Choroid plexus epithelial cell (primary cell): ENCODE data around the gene H2AZ2.
"Not testable (repeated sequence)": the region's sequence is repeated elsewhere in the genome, so short reads cannot be mapped to it uniquely, and the experiment has no call there.

Experiments
- DNase-seq: peaks from one replicate; pipeline ENCODE4 v3.0.0-alpha.2; 2010; ENCODE audit warnings: low read depth
- H3K4me3 ChIP-seq: 2 replicates; pipeline ENCODE4 v1.5.1; 2011; ENCODE audit warnings: low read depth, mild to moderate bottlenecking, control low read depth, low read length, moderate library complexity
- TF ChIP-seq, protein P1 (sequence below): conservative IDR thresholded peaks from 2 replicates; pipeline ENCODE4 v1.5.1; 2011; ENCODE audit warnings: low read depth, mild to moderate bottlenecking, control low read depth, inconsistent platforms, low read length, moderate library complexity

H2AZ2 gene

DNA sequence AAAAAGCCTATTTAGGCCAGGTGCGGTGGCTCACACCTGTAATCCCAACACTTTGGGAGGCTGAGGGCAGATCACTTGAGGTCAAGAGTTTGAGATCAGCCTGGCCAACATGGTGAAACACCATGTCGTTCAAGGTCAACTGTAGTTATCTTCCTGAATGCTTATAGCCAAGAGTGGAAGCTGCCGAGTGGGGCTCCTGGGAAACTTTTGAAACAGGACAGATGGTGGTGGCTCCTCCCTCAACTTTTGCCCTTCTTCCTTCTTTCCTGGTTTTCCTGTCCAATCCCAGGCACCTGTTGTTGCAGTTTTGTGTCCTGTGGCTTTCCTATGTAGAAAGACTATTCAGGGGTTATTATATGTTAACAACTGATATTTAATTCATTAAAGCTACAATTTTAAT lies 60.1 kb downstream of the H2AZ2 start:
- no peak overlapping the region for H3K4me3 ChIP-seq
- TF ChIP-seq, protein P1, sequence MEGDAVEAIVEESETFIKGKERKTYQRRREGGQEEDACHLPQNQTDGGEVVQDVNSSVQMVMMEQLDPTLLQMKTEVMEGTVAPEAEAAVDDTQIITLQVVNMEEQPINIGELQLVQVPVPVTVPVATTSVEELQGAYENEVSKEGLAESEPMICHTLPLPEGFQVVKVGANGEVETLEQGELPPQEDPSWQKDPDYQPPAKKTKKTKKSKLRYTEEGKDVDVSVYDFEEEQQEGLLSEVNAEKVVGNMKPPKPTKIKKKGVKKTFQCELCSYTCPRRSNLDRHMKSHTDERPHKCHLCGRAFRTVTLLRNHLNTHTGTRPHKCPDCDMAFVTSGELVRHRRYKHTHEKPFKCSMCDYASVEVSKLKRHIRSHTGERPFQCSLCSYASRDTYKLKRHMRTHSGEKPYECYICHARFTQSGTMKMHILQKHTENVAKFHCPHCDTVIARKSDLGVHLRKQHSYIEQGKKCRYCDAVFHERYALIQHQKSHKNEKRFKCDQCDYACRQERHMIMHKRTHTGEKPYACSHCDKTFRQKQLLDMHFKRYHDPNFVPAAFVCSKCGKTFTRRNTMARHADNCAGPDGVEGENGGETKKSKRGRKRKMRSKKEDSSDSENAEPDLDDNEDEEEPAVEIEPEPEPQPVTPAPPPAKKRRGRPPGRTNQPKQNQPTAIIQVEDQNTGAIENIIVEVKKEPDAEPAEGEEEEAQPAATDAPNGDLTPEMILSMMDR, result no peak
- no peak for DNase-seq

DNA sequence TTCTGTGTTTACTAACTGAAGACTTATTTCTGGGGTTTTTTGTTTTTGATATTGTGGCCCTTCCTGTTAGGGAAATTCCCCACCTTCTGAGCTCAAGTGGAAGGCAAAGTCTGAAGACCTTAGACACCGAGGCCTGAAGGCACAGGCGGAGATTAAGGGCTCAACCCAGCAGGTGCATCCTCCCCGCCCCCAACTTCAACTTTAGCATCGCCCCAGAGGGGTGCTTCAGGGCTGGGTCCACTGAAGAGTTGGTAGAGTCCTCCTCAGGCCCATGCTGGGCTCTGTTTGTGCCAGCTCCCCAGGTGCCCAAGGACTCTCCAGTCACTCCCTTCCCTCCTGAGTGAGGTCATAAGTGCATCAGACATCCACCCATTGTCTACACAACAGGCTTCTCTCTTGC lies 60.8 kb downstream of the H2AZ2 start:
- no peak overlapping the region for H3K4me3 ChIP-seq
- TF ChIP-seq, protein P1, result no peak
- no peak for DNase-seq

DNA sequence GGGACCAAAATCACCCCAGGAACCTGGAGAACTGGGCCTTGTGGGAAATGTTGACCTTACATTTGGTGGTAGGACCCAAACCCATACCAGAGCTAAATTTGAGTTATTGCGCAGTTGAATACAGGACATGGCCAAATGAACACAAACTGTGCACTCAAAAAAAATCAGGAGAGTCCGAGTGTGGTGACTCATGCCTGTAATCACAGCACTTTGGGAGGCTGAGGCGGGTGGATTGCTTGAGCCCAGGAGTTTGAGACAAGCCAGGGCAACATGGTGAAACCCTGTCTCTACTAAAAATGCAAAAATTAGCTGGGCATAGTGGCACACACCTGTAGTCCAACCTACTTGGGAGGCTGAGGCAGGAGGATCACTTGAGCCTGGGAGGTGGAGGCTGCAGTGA lies 62.7 kb downstream of the H2AZ2 start:
- H3K4me3 ChIP-seq, DNase-seq: not testable (repeated sequence)

DNA sequence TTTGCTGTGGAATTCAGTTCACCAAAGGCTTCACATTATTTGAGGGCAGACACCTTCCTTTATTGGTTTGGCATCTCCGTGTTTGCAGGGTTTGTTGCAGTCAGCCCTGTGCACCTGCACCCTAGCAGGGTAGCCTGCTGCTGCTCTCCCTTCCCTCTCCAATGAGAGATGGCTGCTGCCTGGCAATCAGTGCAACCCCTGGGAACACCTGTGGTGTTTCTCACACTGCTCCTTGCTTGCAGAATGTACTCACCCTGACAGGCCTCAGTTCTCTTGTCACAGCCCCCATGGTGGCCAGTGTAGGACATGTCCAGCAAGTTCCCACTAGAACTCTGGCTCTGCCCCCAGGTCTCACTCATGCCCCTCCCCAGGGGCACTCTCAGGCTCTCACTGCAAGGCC lies 63.5 kb downstream of the H2AZ2 start:
- H3K4me3 ChIP-seq, result no peak overlapping the region

DNA sequence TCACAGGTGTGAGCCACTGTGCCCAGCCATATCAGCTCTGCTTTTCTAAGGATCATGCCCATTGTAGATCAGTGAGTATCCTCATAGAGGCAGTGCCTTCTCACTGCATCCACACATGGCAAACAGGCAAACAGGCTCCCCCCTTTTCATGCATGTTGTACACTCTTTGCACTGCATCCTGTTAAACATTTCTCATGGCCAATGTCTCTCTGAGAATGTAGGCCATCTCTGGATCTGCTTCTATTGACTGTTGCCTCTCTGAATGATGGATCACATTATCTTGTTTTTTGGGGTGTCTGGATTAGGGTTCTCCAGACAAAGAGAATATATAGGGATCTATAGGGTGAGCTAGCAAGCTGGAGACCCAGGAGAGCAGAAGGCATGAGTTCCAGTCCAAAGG lies 64.5 kb downstream of the H2AZ2 start:
- H3K4me3 ChIP-seq, result no peak overlapping the region
- TF ChIP-seq, protein P1, result no peak
- no peak for DNase-seq

More for the DNA sequence above, 63.5 kb downstream of the H2AZ2 start:
- DNase-seq, result no peak
- TF ChIP-seq, protein P1, result no peak

DNA sequence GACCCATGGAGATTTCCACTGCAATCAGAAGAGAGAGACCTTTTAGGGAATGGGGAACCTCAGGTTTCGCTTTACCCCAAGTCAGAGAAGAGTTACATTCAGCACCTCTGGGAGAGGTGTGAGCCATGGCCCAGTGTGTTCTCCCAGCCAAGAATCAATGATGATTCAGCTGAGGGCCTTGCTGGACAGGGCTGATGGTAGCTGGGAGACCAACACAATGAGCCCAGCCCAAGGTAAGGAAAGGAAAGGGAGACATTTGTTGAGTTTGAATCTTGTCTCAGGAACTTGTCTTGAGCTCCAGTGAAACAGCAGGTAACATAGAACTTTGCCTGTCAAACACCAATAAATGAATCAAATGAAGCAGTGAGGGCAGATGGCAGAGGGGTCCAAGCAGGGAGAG lies 65.4 kb downstream of the H2AZ2 start:
- DNase-seq, result no peak
- TF ChIP-seq, protein P1, result no peak
- no peak overlapping the region for H3K4me3 ChIP-seq
